Measurements from ENCODE around the gene TIMP1.

DNA sequence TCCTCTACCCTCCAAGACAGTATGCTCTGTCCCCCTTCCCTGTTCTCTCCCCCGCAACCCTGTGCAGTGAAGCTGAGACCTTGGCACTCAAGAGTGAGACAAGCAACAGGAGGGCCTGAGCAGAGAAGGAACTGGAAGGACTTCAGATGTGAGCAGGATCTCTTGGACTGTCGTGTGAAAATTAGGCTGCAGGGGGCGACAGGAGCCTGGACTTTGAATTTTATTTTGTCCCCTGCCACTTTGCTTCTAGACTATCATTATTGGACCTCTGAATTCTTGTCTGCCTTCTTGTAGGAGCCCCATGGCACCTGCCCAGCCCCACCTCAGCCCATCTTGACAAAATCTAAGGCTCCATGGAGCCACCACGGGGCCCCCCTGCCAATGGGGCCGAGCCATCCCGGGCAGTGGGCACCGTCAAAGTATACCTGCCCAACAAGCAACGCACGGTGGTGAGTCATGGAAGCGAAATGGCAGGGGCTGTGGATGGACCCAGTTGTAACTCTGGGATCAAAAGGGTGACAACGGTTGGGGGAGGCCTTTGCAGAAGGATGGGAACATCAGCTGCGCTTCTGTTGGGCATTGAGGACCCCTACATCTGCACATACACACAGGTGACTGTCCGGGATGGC, 19.5 kb upstream of the TIMP1 start:
- no peak for TF ChIP-seq IKZF1 (conservative IDR thresholded peaks at IDR 0.05)
- TF ChIP-seq CTCF (IDR thresholded peaks at IDR 0.05 in 2 of 3, conservative IDR thresholded peaks at IDR 0.05 in 1 of 3; ENCODE audit: control insufficient read depth in 2 of 3, extremely low read depth in 1 of 3, insufficient read depth in 1 of 3, low read depth in 3 of 3, low read length in 3 of 3), result peak; percentile 37 to 60 (median 41); a peak in 5 of 6 replicates
- no peak for TF ChIP-seq TCF3 (IDR thresholded peaks at IDR 0.05; ENCODE audit: borderline replicate concordance, insufficient read depth, low read depth, low read length)
- TF ChIP-seq YY1 (IDR thresholded peaks at IDR 0.05; ENCODE audit: low read depth, low read length), result no peak
- TF ChIP-seq POLR2AphosphoS5 (IDR thresholded peaks at IDR 0.05; ENCODE audit: low read length), result no peak

All from GM12878 (cell line).